Measurements from ENCODE around the gene AACS. TPM values are rescaled to one million over a fixed set of nuclear protein-coding genes. Genes with fewer than 3 reads are reported as not detected.

Gene AACS
- total and polyA plus RNA-seq, 10 of the 15 experiments (the other 5 are each of a cell fraction or from before 2014, with no cell fraction given) = 10.1 to 34.0 (median 21.1) TPM

DNA sequence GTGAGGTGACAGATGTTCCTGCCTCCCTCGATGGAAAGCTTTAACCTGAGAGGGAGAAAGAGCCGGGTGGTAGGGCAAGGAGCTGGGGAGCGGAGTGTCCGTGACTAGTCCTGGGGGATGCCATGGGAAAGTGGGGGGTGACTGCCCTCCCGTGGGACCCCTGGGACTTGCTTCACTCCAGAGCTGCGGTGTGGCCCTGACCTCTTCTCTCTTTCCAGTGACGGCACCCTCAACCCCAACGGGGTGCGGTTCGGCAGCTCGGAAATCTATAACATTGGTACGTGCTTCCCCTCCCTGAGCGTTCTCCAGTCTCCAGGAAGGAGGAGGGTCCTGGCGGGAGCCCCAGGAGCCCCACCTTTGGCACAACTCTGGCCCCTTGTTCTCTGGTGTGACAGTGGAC is 69.3 kb downstream of the AACS start:
- H3K4me3 ChIP-seq = no peak overlapping the region
- H3K9me3 ChIP-seq (replicated peaks; ENCODE audit: control insufficient read depth, insufficient read depth, low read length) = no peaks in the 10 kb centered on the region
- H3K27ac ChIP-seq (ENCODE audit: control insufficient read depth, insufficient read depth) = no peak overlapping the region
- ChIA-PET SMC1A (ENCODE audit: uncharacterized antibody, unreplicated experiment) (no interaction called here), POLR2A (no interaction called here), CTCF (no interaction called here), RAD21 (ENCODE audit: unreplicated experiment) (no interaction called here)
- no peaks in the 10 kb centered on the region for H3K27me3 ChIP-seq (replicated peaks in 1 of 2; ENCODE audit: control insufficient read depth in 2 of 2, insufficient read depth in 2 of 2, low read length in 1 of 2)
- DNase-seq (ENCODE audit: low read depth, low spot score) (no peak), ATAC-seq (no peak), FAIRE-seq (no peak)
- WGBS (ENCODE audit: insufficient coverage, insufficient replicate concordance, low lambda C conversion rate, missing lambda C conversion rate) = 86% methylated on average over 14 of the region's 14 CpGs
- BruUV-seq (replicated peaks) = no TSS peak
- peaks cover 0 to 1% of the 10 kb centered on the region in 2 experiments for H3K36me3 ChIP-seq (ENCODE audit: control insufficient read depth in 2 of 2, insufficient read depth in 2 of 2, low read length in 1 of 2)
- TF ChIP-seq IKZF1 (conservative IDR thresholded peaks at IDR 0.05) (no peak), IRF3 (IDR thresholded peaks at IDR 0.05) (no peak), TCF7 (IDR thresholded peaks at IDR 0.05; ENCODE audit: borderline replicate concordance) (no peak), ETV6 (conservative IDR thresholded peaks at IDR 0.05 in 1 of 2, IDR thresholded peaks at IDR 0.05 in 1 of 2; ENCODE audit: borderline replicate concordance in 1 of 2, low read depth in 1 of 2) (no peak), RELA (IDR thresholded peaks at IDR 0.05; ENCODE audit: borderline replicate concordance, partially characterized antibody) (no peak), BHLHE40 (IDR thresholded peaks at IDR 0.05; ENCODE audit: borderline replicate concordance in 1 of 2, low read depth in 2 of 2, low read length in 1 of 2) (no peak), SP1 (IDR thresholded peaks at IDR 0.05; ENCODE audit: low read depth, low read length) (no peak), NFXL1 (IDR thresholded peaks at IDR 0.05; ENCODE audit: borderline replicate concordance) (no peak), JUNB (IDR thresholded peaks at IDR 0.05) (no peak)
- TF ChIP-seq, protein P1, sequence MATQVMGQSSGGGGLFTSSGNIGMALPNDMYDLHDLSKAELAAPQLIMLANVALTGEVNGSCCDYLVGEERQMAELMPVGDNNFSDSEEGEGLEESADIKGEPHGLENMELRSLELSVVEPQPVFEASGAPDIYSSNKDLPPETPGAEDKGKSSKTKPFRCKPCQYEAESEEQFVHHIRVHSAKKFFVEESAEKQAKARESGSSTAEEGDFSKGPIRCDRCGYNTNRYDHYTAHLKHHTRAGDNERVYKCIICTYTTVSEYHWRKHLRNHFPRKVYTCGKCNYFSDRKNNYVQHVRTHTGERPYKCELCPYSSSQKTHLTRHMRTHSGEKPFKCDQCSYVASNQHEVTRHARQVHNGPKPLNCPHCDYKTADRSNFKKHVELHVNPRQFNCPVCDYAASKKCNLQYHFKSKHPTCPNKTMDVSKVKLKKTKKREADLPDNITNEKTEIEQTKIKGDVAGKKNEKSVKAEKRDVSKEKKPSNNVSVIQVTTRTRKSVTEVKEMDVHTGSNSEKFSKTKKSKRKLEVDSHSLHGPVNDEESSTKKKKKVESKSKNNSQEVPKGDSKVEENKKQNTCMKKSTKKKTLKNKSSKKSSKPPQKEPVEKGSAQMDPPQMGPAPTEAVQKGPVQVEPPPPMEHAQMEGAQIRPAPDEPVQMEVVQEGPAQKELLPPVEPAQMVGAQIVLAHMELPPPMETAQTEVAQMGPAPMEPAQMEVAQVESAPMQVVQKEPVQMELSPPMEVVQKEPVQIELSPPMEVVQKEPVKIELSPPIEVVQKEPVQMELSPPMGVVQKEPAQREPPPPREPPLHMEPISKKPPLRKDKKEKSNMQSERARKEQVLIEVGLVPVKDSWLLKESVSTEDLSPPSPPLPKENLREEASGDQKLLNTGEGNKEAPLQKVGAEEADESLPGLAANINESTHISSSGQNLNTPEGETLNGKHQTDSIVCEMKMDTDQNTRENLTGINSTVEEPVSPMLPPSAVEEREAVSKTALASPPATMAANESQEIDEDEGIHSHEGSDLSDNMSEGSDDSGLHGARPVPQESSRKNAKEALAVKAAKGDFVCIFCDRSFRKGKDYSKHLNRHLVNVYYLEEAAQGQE (IDR thresholded peaks at IDR 0.05; ENCODE audit: low read depth, low read length) = no peak
- H2AFZ ChIP-seq (ENCODE audit: control insufficient read depth, low read depth, low read length) = no peak overlapping the region
- intact Hi-C loops (cut with micrococcal nuclease; ENCODE audit: unreplicated experiment) = no loop called here
- no peaks in the 10 kb centered on the region for H3K79me2 ChIP-seq (ENCODE audit: control insufficient read depth, insufficient read depth, low read length)
- H3K4me1 ChIP-seq (ENCODE audit: control insufficient read depth, insufficient read depth, low read length) = no peaks in the 10 kb centered on the region
- no peaks in the 10 kb centered on the region for H4K20me1 ChIP-seq (ENCODE audit: control insufficient read depth, insufficient read depth)
- in situ Hi-C loops (cut with MboI) = no loop called here
- no peak overlapping the region for H3K9ac ChIP-seq (ENCODE audit: control insufficient read depth, insufficient read depth, low read length)
- H3K4me2 ChIP-seq (ENCODE audit: control insufficient read depth, insufficient read depth) = no peak overlapping the region
